ENCODE measurements around the gene FBXO28. TPM values are rescaled to one million over a fixed set of nuclear protein-coding genes. Genes with fewer than 3 reads are reported as not detected.

FBXO28 gene
- total RNA-seq (10 to 100 TPM; 17.0 to 24.5 (median 19.3) TPM), polyA plus RNA-seq (10 to 100 TPM in 1 of 2 donors, 1 to 10 TPM in 1; 5.4 to 13.1 TPM)
- long read RNA-seq, donor 1, full-length matches to known transcripts, result 12 of 18 reads
- long read RNA-seq, donor 1, partial matches to known transcripts, result 0 of 18 reads
- long read RNA-seq, donor 1, other reads (novel, unspliced or antisense), result 6 of 18 reads
- long read RNA-seq, donor 2, full-length matches to known transcripts, result 19 of 22 reads
- long read RNA-seq, donor 2, partial matches to known transcripts, result 0 of 22 reads
- long read RNA-seq, donor 2, other reads (novel, unspliced or antisense), result 3 of 22 reads
- long read RNA-seq, donor 3, full-length matches to known transcripts, result 14 of 21 reads
- long read RNA-seq, donor 3, partial matches to known transcripts, result 0 of 21 reads
- long read RNA-seq, donor 3, other reads (novel, unspliced or antisense), result 7 of 21 reads

- H3K27me3 ChIP-seq, result peaks cover 0 to 2% (median 0%) of the 10 kb centered on the region in 9 donors
- no peaks in the 10 kb centered on the region for H3K9me3 ChIP-seq
- peak within 1 kb of the TSS; percentile 62 to 96 (median 84) for H3K4me3 ChIP-seq
- TF ChIP-seq CTCF (IDR thresholded peaks at IDR 0.05), result peak in 1 of 12 donors; percentile 3
- peak; percentile 20 to 82 for TF ChIP-seq POLR2A (IDR thresholded peaks at IDR 0.05)
- peak; percentile 96 to 97 (median 96) for DNase-seq
- H3K27ac ChIP-seq, result peak within 1 kb of the TSS; percentile 77 to 98 (median 92)
- WGBS, 4 donors, result 0 to 1% (median 0%) methylated on average over 26 to 60 of the region's 60 CpGs
- intact Hi-C loops (cut with DNase I), result loop anchor here in 6 of 10 donors (1.0 to 5.0 kb wide), 5 partner anchors 69 to 343 kb away; partner anchors contain the start of genes NVL (in 3 of the 6) and DEGS1 (in 1 of the 6)
- H3K4me1 ChIP-seq, result peaks cover 0 to 29% (median 22%) of the 10 kb centered on the region in 12 donors
- peak; percentile 96 to 100 (median 100) for ATAC-seq
- H3K36me3 ChIP-seq, result peaks cover 0 to 11% (median 0%) of the 10 kb centered on the region in 9 donors
These were observed at the start of gene FBXO28 for GRCh38 chr1:224113918-224114786. Gene FBXO28, plus strand, starts transcription at chr1:224114111. Its CDS starts 19 bp downstream, at chr1:224114130.

- DNase-seq (no peak), ATAC-seq (no peak)
- H3K9me3 ChIP-seq, result peaks cover 0 to 12% (median 0%) of the 10 kb centered on the region in 12 donors
- TF ChIP-seq CTCF (IDR thresholded peaks at IDR 0.05), result no peak
- no peak for TF ChIP-seq POLR2A (IDR thresholded peaks at IDR 0.05)
- no peak overlapping the region for H3K4me3 ChIP-seq
- H3K27me3 ChIP-seq, result peaks cover 0 to 12% (median 0%) of the 10 kb centered on the region in 9 donors
- no peak overlapping the region for H3K27ac ChIP-seq
- H3K36me3 ChIP-seq, result no peaks in the 10 kb centered on the region
- intact Hi-C loops (cut with DNase I), result no loop called here
- 60 to 70% (median 65%) methylated on average over 5 of the region's 5 CpGs for WGBS, 4 donors
- H3K4me1 ChIP-seq, result no peaks in the 10 kb centered on the region
These were observed 49.8 kb upstream of the FBXO28 start for GRCh38 chr1:224064150-224064549.

GRCh38 chr1:224065455-224065854 lies 48.5 kb upstream of the FBXO28 start:
- no peak overlapping the region for H3K4me3 ChIP-seq
- no peaks in the 10 kb centered on the region for H3K4me1 ChIP-seq
- ATAC-seq (no peak), DNase-seq (no peak)
- TF ChIP-seq CTCF (IDR thresholded peaks at IDR 0.05), result no peak
- H3K27me3 ChIP-seq, result peaks cover 0 to 13% (median 0%) of the 10 kb centered on the region in 9 donors
- H3K9me3 ChIP-seq, result peaks cover 0 to 4% (median 0%) of the 10 kb centered on the region in 12 donors
- intact Hi-C loops (cut with DNase I), result no loop called here
- no peaks in the 10 kb centered on the region for H3K36me3 ChIP-seq
- no peak overlapping the region for H3K27ac ChIP-seq
- 53 to 59% (median 57%) methylated on average over 2 of the region's 2 CpGs for whole genome bisulfite sequencing, 4 donors

Data from heart left ventricle (tissue), 16 donors.